Transverse colon (tissue), 4 donors: ENCODE data around the gene CDC42. TPM values are rescaled to one million over a fixed set of nuclear protein-coding genes. Genes with fewer than 3 reads are reported as not detected.

Experiments
- DNase-seq: peaks from one replicate; pipeline ENCODE4 v3.0.0-alpha.2; 2019
- H3K27ac ChIP-seq, 4 donors: fragments of 200-600 bp; sonication (generic); 2 replicates each; pipeline ENCODE4 v1.5.1; 2016 to 2018; ENCODE audit warnings: inconsistent platforms in 4 of 4
- H3K27me3 ChIP-seq: fragments of 200-600 bp; sonication (generic); 2 replicates; pipeline ENCODE4 v1.5.1; 2017; ENCODE audit warnings: inconsistent platforms
- H3K36me3 ChIP-seq, 4 donors: fragments of 200-600 bp; sonication (generic); 2 replicates each; pipeline ENCODE4 v1.5.1; 2017 to 2019; ENCODE audit warnings: inconsistent platforms in 4 of 4
- H3K4me1 ChIP-seq, 4 donors: fragments of 200-600 bp; sonication (generic); 2 replicates each; pipeline ENCODE4 v1.5.1; 2017 to 2020; ENCODE audit warnings: inconsistent platforms in 4 of 4
- H3K4me3 ChIP-seq, 4 donors: fragments of 200-600 bp; sonication (generic); 1 replicate in 1 of 4; 2 replicates in 3 of 4; pipeline versions ENCODE4 v1.5.1 to v1.6.1; 2017 to 2019; ENCODE audit warnings: inconsistent platforms in 4 of 4
- H3K9me3 ChIP-seq, 2 donors: fragments of 200-600 bp; sonication (generic); 2 replicates each; pipeline ENCODE4 v1.5.1; 2017 to 2019; ENCODE audit warnings: inconsistent platforms in 2 of 2
- EP300 ChIP-seq: sonication (generic); formaldehyde crosslinking; IDR thresholded peaks from one replicate; pipeline ENCODE4 v1.6.1; 2017; ENCODE audit warnings: antibody characterized with exemption, low read depth
- POLR2A ChIP-seq: fragments of 450-650 bp; IDR thresholded peaks from one replicate; pipeline ENCODE4 v1.6.1; 2016; ENCODE audit warnings: antibody characterized with exemption, mild to moderate bottlenecking, moderate library complexity
- POLR2AphosphoS5 ChIP-seq, 3 donors: sonication (generic); formaldehyde crosslinking; IDR thresholded peaks; one replicate each; pipeline ENCODE4 v1.6.1; 2016; ENCODE audit warnings: antibody characterized with exemption in 3 of 3
- WGBS, 2 donors: methylation state at CpG; one replicate each; pipeline ENCODE4 v1.1.5; 2018; ENCODE audit warnings: low coverage in 1 of 2; 5-methylcytosine and 5-hydroxymethylcytosine counted together
- in situ Hi-C, 4 donors: fragments of 200-750 bp; cut with MboI; loops; one replicate each; pipeline versions ENCODE4 v1.15.0 to v1.15.1; 2017; ENCODE audit warnings: low sequenced_read_pairs in 3 of 4, low pct_ligation_motif_present in 1 of 4, low pct_unique_long_range_greater_than_20kb in 1 of 4
- intact Hi-C: fragments of 100-400 bp; cut with DNase I; formaldehyde crosslinking; loops from one replicate; pipeline ENCODE4 v1.15.1; 2023; ENCODE audit warnings: low total_unique reads
- total RNA-seq, 4 donors: library from RNA; depleted of rRNA; stranded (reverse); fragments of >200 nt; gene quantifications; one replicate each; pipeline ENCODE4 v1.1.0, GENCODE V29; 2016
- TF ChIP-seq, protein P1 (sequence below), 5 experiments: fragments of 200-600 bp in 3 of 5; fragments of 450-650 bp in 2 of 5; sonication (generic) in 3 of 5; IDR thresholded peaks; 1 replicate in 2 of 5; 2 replicates in 3 of 5; pipeline ENCODE4 v1.5.1; 2016 to 2017; ENCODE audit warnings: antibody characterized with exemption in 5 of 5, inconsistent platforms in 3 of 5, mild to moderate bottlenecking in 2 of 5, moderate library complexity in 1 of 5

The CDC42 gene
- total RNA-seq, 4 donors from 2014 or later: 140 to 245 (median 174) TPM

DNA sequence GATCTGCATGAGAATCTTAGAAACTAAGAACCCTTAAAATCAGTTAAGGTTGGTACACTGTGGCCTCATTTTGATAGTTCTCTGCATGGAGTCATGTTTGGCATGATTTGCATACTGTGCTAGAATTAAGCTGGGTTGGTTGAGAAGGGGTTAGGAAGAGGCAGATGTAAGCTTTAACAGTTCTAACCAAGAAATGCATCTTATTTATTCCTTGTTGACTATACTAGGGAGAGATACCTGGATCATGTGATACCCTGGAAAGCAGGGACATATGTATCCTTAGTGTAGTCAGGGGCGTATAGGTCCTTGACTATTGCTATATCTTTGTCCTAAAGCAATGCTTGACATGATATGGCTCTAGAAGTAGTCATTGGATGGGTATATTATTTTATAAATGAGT is 41.0 kb downstream of the CDC42 start:
- Histone ChIP-seq H3K27me3 (no peaks in the 10 kb centered on the region), H3K4me1 (peaks cover 11 to 29% (median 22%) of the 10 kb centered on the region in 4 donors), H3K9me3 (no peaks in the 10 kb centered on the region), H3K27ac (no peak overlapping the region), H3K4me3 (no peak overlapping the region), H3K36me3 (peaks cover 0 to 36% (median 9%) of the 10 kb centered on the region in 4 donors)
- in situ Hi-C loops (no loop called here), intact Hi-C loops (no loop called here)
- 94% methylated on average over 1 of the region's 1 CpG; no CpG with 5 or more reads in 1 of the 2 donors for WGBS, 2 donors
- TF ChIP-seq, protein P1, sequence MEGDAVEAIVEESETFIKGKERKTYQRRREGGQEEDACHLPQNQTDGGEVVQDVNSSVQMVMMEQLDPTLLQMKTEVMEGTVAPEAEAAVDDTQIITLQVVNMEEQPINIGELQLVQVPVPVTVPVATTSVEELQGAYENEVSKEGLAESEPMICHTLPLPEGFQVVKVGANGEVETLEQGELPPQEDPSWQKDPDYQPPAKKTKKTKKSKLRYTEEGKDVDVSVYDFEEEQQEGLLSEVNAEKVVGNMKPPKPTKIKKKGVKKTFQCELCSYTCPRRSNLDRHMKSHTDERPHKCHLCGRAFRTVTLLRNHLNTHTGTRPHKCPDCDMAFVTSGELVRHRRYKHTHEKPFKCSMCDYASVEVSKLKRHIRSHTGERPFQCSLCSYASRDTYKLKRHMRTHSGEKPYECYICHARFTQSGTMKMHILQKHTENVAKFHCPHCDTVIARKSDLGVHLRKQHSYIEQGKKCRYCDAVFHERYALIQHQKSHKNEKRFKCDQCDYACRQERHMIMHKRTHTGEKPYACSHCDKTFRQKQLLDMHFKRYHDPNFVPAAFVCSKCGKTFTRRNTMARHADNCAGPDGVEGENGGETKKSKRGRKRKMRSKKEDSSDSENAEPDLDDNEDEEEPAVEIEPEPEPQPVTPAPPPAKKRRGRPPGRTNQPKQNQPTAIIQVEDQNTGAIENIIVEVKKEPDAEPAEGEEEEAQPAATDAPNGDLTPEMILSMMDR (IDR thresholded peaks at IDR 0.05): no peak
- TF ChIP-seq POLR2AphosphoS5 (IDR thresholded peaks at IDR 0.05): no peak
- no peak for TF ChIP-seq POLR2A
- TF ChIP-seq EP300: no peak
- DNase-seq: no peak

- H3K4me3 ChIP-seq: no peak overlapping the region
- peaks cover 0 to 13% (median 4%) of the 10 kb centered on the region in 4 donors for H3K4me1 ChIP-seq
- intact Hi-C loops: no loop called here
- in situ Hi-C loops: no loop called here
- WGBS, 2 donors: 75 to 90% methylated on average over 2 to 5 of the region's 5 CpGs
- H3K9me3 ChIP-seq: no peaks in the 10 kb centered on the region
- peaks cover 0 to 39% (median 9%) of the 10 kb centered on the region in 4 donors for H3K36me3 ChIP-seq
- no peak overlapping the region for H3K27ac ChIP-seq
- no peak for DNase-seq
- H3K27me3 ChIP-seq: no peaks in the 10 kb centered on the region
- TF ChIP-seq, protein P1 (IDR thresholded peaks at IDR 0.05): no peak
- no peak for TF ChIP-seq POLR2A
- TF ChIP-seq POLR2AphosphoS5 (IDR thresholded peaks at IDR 0.05): no peak
- no peak for TF ChIP-seq EP300
Observed at GRCh38 chr1:22096036-22096435, 43.5 kb downstream of the CDC42 start.

DNA sequence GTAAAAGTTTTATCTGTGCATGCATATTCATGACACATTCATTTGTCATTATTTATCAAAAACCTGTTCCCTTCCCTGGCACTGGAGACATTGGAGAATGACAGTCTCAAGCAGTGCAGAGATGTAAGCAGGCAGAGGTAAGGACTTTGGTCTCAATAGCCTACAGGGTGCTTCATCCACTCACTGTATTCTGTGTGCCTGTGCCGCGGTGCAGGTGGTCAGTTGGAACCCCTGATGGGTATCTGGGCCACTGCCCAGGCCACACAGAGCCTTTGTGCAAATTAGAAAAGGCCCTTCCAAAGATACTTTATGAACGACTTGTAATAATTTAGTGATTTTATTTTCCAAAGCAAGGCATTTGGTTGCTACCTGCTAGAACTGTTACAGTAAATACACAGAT is 44.0 kb downstream of the CDC42 start:
- intact Hi-C loops (no loop called here), in situ Hi-C loops (no loop called here)
- Histone ChIP-seq H3K4me1 (peaks cover 0 to 13% (median 4%) of the 10 kb centered on the region in 4 donors), H3K27me3 (no peaks in the 10 kb centered on the region), H3K9me3 (no peaks in the 10 kb centered on the region), H3K27ac (no peak overlapping the region), H3K36me3 (peaks cover 0 to 39% (median 9%) of the 10 kb centered on the region in 4 donors), H3K4me3 (no peak overlapping the region)
- WGBS, 2 donors: 82 to 85% methylated on average over 3 of the region's 3 CpGs
- no peak for DNase-seq
- TF ChIP-seq EP300 (no peak), POLR2A (no peak), POLR2AphosphoS5 (IDR thresholded peaks at IDR 0.05) (no peak)
- TF ChIP-seq, protein P1 (IDR thresholded peaks at IDR 0.05): no peak

DNA sequence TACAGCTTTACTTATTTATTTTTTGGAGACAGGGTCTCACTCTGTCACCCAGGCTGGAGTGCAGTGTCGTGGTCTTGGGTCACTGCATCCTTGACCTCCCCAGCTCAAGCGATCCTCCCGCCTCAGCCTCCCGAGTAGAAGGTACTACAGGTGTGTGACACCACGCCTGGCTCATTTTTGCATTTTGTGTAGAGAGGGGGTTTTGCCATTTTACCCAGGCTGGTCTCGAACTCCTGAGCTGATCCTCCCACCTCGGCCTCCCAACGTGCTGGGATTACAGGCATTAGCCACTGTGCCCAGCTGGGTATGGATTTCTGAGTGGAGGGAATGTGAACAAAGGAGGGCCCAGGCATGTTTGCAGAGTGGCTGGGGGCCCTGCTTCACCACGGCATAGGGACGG is 46.2 kb downstream of the CDC42 start:
- Histone ChIP-seq H3K4me3 (no peak overlapping the region), H3K4me1 (peaks cover 0 to 18% (median 7%) of the 10 kb centered on the region in 4 donors), H3K27me3 (no peaks in the 10 kb centered on the region), H3K27ac (no peak overlapping the region), H3K9me3 (no peaks in the 10 kb centered on the region), H3K36me3 (peaks cover 0 to 29% (median 9%) of the 10 kb centered on the region in 4 donors)
- intact Hi-C loops (no loop called here), in situ Hi-C loops (no loop called here)
- TF ChIP-seq POLR2A (no peak), EP300 (no peak), POLR2AphosphoS5 (IDR thresholded peaks at IDR 0.05) (no peak)
- TF ChIP-seq, protein P1 (IDR thresholded peaks at IDR 0.05): no peak
- no peak for DNase-seq
- 89 to 100% methylated on average over 2 to 10 of the region's 10 CpGs for WGBS, 2 donors
